ENCODE results near the gene ZC3H15.

GRCh38 chr2:186493564-186494085 lies 7.6 kb downstream of the ZC3H15 start:
- TF ChIP-seq POLR2A (IDR thresholded peaks at IDR 0.05) (no peak), CTCF (IDR thresholded peaks at IDR 0.05) (no peak)

Data from heart left ventricle (tissue), 13 donors.